Kidney capillary endothelial cell (primary cell): ENCODE data around the gene TMEM132E.
"Not testable (repeated sequence)": the region's sequence is repeated elsewhere in the genome, so short reads cannot be mapped to it uniquely, and the experiment has no call there.

ENCODE experiments used
- DNase-seq: peaks from one replicate; pipeline ENCODE4 v3.0.0-alpha.2; 2018; ENCODE audit warnings: low spot score

TMEM132E gene

GRCh38 chr17:34579017-34579946 is at the start of gene TMEM132E:
Gene TMEM132E, plus strand, starts transcription at chr17:34579582. Its CDS starts 1,495 bp downstream, at chr17:34581077.
- no peak for DNase-seq

GRCh38 chr17:34530918-34531317 is 48.5 kb upstream of the TMEM132E start:
- DNase-seq = no peak

GRCh38 chr17:34532281-34533065 is 46.9 kb upstream of the TMEM132E start:
- DNase-seq = no peak

- DNase-seq = no peak
Observed at GRCh38 chr17:34533806-34534527, 45.4 kb upstream of the TMEM132E start.

GRCh38 chr17:34537445-34537844 is 41.9 kb upstream of the TMEM132E start:
- DNase-seq = no peak

- DNase-seq = not testable (repeated sequence)
Observed at GRCh38 chr17:34538582-34538981, 40.8 kb upstream of the TMEM132E start.

GRCh38 chr17:34539881-34540280 is 39.5 kb upstream of the TMEM132E start:
- DNase-seq = no peak

GRCh38 chr17:34542700-34543336 is 36.6 kb upstream of the TMEM132E start:
- DNase-seq = peak; percentile 24

GRCh38 chr17:34547453-34548063 is 31.8 kb upstream of the TMEM132E start:
- no peak for DNase-seq

GRCh38 chr17:34549966-34550365 is 29.4 kb upstream of the TMEM132E start:
- DNase-seq = no peak

GRCh38 chr17:34553907-34554306 is 25.5 kb upstream of the TMEM132E start:
- no peak for DNase-seq

- DNase-seq = no peak
Observed at GRCh38 chr17:34556384-34556783, 23.0 kb upstream of the TMEM132E start.

- no peak for DNase-seq
Observed at GRCh38 chr17:34556931-34557330, 22.5 kb upstream of the TMEM132E start.

GRCh38 chr17:34561328-34561727 is 18.1 kb upstream of the TMEM132E start:
- DNase-seq = no peak

GRCh38 chr17:34562387-34562786 is 17.0 kb upstream of the TMEM132E start:
- DNase-seq = no peak

GRCh38 chr17:34565713-34566112 is 13.7 kb upstream of the TMEM132E start:
- no peak for DNase-seq

GRCh38 chr17:34566201-34566600 is 13.2 kb upstream of the TMEM132E start:
- no peak for DNase-seq

GRCh38 chr17:34566873-34567272 is 12.5 kb upstream of the TMEM132E start:
- DNase-seq = no peak

- no peak for DNase-seq
Observed at GRCh38 chr17:34567691-34568465, 11.5 kb upstream of the TMEM132E start.

- DNase-seq = no peak
Observed at GRCh38 chr17:34568953-34569352, 10.4 kb upstream of the TMEM132E start.

- DNase-seq = no peak
Observed at GRCh38 chr17:34569591-34569990, 9.8 kb upstream of the TMEM132E start.
